Testis (tissue), 3 donors: Measurements from ENCODE around the gene TOP1. TPM values are rescaled to one million over a fixed set of nuclear protein-coding genes. Genes with fewer than 3 reads are reported as not detected.
A peak's percentile ranks its signal among the peaks of the same experiment; 100 is the strongest.

Experiments
- DNase-seq: peaks from one replicate; pipeline ENCODE4 v3.0.0-alpha.2; 2019
- H3K27ac ChIP-seq, 2 donors: fragments of 200-600 bp; sonication (generic); one replicate each; pipeline ENCODE4 v1.5.1; 2019
- H3K27me3 ChIP-seq: fragments of 200-600 bp; sonication (generic); one replicate; pipeline ENCODE4 v1.5.1; 2019
- H3K36me3 ChIP-seq: fragments of 200-600 bp; sonication (generic); one replicate; pipeline ENCODE4 v1.5.1; 2017; ENCODE audit warnings: low read depth; ENCODE audit errors: missing control alignments
- H3K4me1 ChIP-seq: fragments of 200-600 bp; sonication (generic); one replicate; pipeline ENCODE4 v1.5.1; 2019
- H3K4me3 ChIP-seq, 2 donors: fragments of 200-600 bp; sonication (generic); one replicate each; pipeline ENCODE4 v1.5.1; 2017 to 2019
- H3K9me3 ChIP-seq: fragments of 200-600 bp; sonication (generic); one replicate; pipeline ENCODE4 v1.5.1; 2017
- POLR2A ChIP-seq: fragments of 450-650 bp; IDR thresholded peaks from one replicate; pipeline ENCODE4 v1.6.1; 2017; ENCODE audit warnings: antibody characterized with exemption, mild to moderate bottlenecking, moderate library complexity
- WGBS, 2 donors: methylation state at CpG; one replicate each; pipeline ENCODE4 v1.1.5; 2018; 5-methylcytosine and 5-hydroxymethylcytosine counted together
- intact Hi-C: fragments of 100-400 bp; cut with DNase I; formaldehyde crosslinking; loops from one replicate; pipeline ENCODE4 v1.15.1; 2023; ENCODE audit warnings: low total_unique reads
- polyA plus RNA-seq: library from polyadenylated mRNA; stranded (reverse); fragments of 350-450 nt; fragmentation: Illumina TruSeq; extraction: RNeasy Lipid Tissue Mini Kit (QIAGEN cat#74804); gene quantifications from one replicate; pipeline ENCODE4 v1.2.3, GENCODE V29; 2014; ENCODE audit warnings: low read depth, low replicate concordance; ENCODE audit not compliant: insufficient read depth
- total RNA-seq, 2 donors: library from RNA; depleted of rRNA; stranded (reverse); fragments of >200 nt; gene quantifications; one replicate each; pipeline ENCODE4 v1.2.3, GENCODE V29; 2016
- TF ChIP-seq, protein P1 (sequence below), 3 experiments: fragments of 450-650 bp in 2 of 3; fragments of 200-600 bp in 1 of 3; sonication (generic) in 1 of 3; IDR thresholded peaks; one replicate each; pipeline ENCODE4 v1.5.1; 2016 to 2019; ENCODE audit warnings: antibody characterized with exemption in 3 of 3, mild to moderate bottlenecking in 2 of 3, moderate library complexity in 1 of 3

Gene TOP1
- total and polyA plus RNA-seq, 3 donors from 2014 or later = 12.1 to 36.6 (median 33.8) TPM

GRCh38 chr20:41140226-41141133 is 111.9 kb downstream of the TOP1 start:
- Histone ChIP-seq H3K27ac (peak overlapping the region; percentile 29 to 77), H3K4me1 (peaks cover 27% of the 10 kb centered on the region), H3K36me3 (no peaks in the 10 kb centered on the region), H3K27me3 (no peaks in the 10 kb centered on the region), H3K9me3 (no peaks in the 10 kb centered on the region), H3K4me3 (no peak overlapping the region)
- intact Hi-C loops = no loop called here
- no peak for DNase-seq
- WGBS, 2 donors = 66 to 77% methylated on average over 5 to 10 of the region's 10 CpGs
- TF ChIP-seq, protein P1, sequence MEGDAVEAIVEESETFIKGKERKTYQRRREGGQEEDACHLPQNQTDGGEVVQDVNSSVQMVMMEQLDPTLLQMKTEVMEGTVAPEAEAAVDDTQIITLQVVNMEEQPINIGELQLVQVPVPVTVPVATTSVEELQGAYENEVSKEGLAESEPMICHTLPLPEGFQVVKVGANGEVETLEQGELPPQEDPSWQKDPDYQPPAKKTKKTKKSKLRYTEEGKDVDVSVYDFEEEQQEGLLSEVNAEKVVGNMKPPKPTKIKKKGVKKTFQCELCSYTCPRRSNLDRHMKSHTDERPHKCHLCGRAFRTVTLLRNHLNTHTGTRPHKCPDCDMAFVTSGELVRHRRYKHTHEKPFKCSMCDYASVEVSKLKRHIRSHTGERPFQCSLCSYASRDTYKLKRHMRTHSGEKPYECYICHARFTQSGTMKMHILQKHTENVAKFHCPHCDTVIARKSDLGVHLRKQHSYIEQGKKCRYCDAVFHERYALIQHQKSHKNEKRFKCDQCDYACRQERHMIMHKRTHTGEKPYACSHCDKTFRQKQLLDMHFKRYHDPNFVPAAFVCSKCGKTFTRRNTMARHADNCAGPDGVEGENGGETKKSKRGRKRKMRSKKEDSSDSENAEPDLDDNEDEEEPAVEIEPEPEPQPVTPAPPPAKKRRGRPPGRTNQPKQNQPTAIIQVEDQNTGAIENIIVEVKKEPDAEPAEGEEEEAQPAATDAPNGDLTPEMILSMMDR (IDR thresholded peaks at IDR 0.05) = no peak
- no peak for TF ChIP-seq POLR2A

DNA sequence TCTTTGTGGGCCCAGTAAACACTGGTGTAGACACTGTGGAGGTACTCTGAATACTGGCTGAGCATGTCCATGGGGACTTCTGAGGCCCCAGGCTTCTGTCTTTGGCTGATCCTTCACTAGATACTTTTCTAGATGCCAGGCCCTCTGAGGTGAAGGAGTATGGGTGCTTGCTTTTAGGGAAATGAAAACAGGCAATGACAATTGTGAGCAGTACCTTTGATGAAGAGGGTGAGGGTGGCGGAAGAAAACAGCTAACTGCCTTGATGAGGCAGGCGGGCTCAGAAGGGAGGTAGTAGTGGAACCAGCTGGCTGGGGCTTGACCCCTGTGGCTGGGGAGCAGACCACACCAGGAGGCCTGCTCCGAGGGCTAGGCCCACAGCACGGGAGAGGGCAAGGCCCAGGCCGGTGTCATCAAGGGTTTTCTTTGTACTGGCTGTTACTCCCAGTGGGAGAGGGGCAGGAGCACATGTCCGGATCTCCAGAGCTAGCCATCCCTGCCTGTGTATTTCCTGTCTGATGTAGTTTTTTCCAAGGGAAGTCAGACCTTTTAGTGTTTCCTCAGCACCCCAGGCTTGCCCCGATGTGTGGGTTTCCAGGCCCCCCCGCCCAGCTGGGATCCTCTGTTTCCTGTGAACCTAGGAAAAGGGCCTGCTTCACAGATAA is 112.7 kb downstream of the TOP1 start:
- no peaks in the 10 kb centered on the region for H3K36me3 ChIP-seq
- intact Hi-C loops = no loop called here
- DNase-seq = peak; percentile 32
- no peaks in the 10 kb centered on the region for H3K9me3 ChIP-seq
- peak overlapping the region; percentile 29 to 77 for H3K27ac ChIP-seq
- no peaks in the 10 kb centered on the region for H3K27me3 ChIP-seq
- TF ChIP-seq, protein P1 (IDR thresholded peaks at IDR 0.05) = no peak
- no peak for TF ChIP-seq POLR2A
- H3K4me3 ChIP-seq = no peak overlapping the region
- peaks cover 34% of the 10 kb centered on the region for H3K4me1 ChIP-seq
- 41 to 62% methylated on average over 3 to 8 of the region's 8 CpGs for WGBS, 2 donors

DNA sequence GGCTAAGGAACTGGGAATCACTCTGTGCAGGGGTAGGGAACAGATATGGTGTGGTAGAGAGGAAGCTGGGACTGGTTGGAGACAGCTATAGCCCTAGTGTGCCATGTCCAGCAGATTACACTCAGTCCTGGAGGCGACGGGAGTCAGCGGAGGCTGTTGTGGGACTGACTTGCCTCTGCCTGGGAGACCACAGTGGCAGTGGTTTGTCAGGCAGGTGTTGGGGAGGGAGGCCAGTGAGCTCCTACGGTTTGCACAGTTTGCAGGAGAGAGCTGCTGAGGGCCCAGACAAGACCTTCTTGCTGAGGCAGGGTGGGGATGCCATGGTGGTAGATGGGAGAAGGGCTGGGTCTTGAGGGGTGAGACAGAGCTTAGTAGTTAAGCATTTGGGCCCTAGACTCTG is 113.6 kb downstream of the TOP1 start:
- H3K9me3 ChIP-seq = no peaks in the 10 kb centered on the region
- H3K36me3 ChIP-seq = no peaks in the 10 kb centered on the region
- intact Hi-C loops = no loop called here
- H3K27ac ChIP-seq = no peak overlapping the region
- TF ChIP-seq, protein P1 (IDR thresholded peaks at IDR 0.05) = no peak
- TF ChIP-seq POLR2A = no peak
- no peaks in the 10 kb centered on the region for H3K27me3 ChIP-seq
- DNase-seq = no peak
- 73 to 87% methylated on average over 4 of the region's 4 CpGs for WGBS, 2 donors
- peaks cover 39% of the 10 kb centered on the region for H3K4me1 ChIP-seq
- no peak overlapping the region for H3K4me3 ChIP-seq

- no peak for DNase-seq
- intact Hi-C loops = no loop called here
- TF ChIP-seq POLR2A = no peak
- TF ChIP-seq, protein P1 (IDR thresholded peaks at IDR 0.05) = no peak
- Histone ChIP-seq H3K36me3 (no peaks in the 10 kb centered on the region), H3K27me3 (no peaks in the 10 kb centered on the region), H3K27ac (no peak overlapping the region), H3K9me3 (no peaks in the 10 kb centered on the region), H3K4me3 (no peak overlapping the region), H3K4me1 (peaks cover 44% of the 10 kb centered on the region)
- 46 to 67% methylated on average over 4 to 5 of the region's 5 CpGs for WGBS, 2 donors
Observed at GRCh38 chr20:41142919-41143318, 114.3 kb downstream of the TOP1 start.
